GM20431 (cell line): ENCODE results near the gene PPP1R12A.
"Not testable (repeated sequence)": the region's sequence is repeated elsewhere in the genome, so short reads cannot be mapped to it uniquely, and the experiment has no call there.

Source experiments
- in situ Hi-C: fragments of 300-500 bp; cut with MseI, MboI; formaldehyde crosslinking; loops from one replicate; pipeline ENCODE4 v1.15.0; 2020; ENCODE audit warnings: low sequenced_read_pairs; ENCODE audit not compliant: unreplicated experiment

The PPP1R12A gene

DNA sequence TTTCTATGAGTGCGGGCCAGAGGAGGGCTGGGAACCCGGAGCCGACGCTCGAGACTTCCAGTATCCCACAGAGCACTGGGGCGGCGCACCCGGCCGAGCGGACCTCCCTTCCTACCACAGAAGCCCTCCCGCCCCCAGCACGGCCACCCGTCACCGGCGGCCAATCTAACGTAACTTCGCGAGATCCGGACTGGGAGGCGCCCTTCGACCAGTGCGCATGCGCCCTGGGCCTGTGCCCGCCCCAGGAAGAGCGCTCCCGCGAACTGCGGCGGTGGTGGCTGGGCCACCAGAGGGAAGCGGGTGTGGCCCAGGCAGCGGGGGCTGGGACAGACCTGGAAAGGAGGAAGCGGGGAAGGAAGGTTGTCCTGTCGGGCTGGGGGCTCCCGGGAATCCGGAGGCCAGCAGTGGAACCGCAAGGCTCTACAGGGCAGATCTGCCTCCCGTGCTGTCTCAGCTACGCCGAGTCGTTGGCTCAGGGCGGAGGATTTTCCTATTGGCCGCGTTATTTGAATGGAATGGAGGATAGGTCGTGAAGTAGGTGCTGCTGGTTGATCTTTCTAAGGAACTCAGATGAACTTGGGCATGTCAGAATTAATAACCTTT is at the start of gene PPP1R12A:
TSS of gene PPP1R12A (minus strand) at position 77 of the 603 bp plus-strand sequence. CDS start 166 bp downstream, outside the sequence.
- in situ Hi-C loops, result no loop called here

DNA sequence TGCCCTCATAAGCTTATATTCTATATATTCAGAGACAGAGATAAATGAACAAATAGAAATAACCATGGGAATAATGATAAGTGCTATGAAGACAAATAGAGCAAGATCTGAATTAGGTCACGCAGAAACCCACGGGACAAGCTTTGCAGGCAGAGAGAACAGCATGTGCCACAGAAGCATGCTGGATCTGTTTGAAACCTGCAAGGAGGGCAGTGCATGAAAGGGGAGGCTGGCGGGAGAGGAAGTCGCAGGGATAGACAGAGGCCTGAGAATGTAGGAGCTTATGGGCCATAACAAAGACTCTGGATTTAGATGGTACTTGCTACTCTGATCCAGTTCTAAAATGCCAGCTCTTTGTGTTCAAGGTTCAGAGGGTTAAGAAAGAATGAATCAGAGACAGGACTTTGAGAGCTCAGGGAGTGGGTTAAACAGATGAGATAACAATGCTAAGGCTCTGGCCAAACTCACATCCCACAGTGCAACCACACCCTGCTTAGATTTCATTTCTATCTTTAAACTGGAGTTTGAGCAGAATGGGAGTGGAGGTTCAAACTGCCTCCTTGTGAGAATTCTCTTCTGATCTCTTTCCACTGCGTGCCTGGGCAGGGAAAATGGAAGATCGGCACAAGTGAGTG is 49.2 kb upstream of the PPP1R12A start:
- in situ Hi-C loops, result no loop called here

DNA sequence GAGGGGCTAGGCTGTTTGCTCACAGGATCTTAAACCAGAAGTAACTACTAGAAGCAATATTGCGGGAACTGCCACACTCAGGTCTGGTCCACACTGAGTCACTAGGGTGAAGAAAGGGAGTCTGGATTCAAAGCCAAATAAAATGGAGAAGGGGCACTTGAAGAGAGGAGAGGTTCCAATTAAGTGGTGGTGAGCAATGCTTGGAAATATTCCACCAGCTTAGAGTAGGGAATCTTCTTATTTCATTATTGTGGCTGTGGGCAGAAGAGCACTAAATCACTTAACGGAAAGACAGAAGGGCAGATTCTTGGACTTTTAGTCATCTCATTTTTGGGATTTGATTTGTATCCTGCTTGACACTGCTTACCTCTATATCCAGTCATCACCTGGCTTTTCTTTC is 48.6 kb upstream of the PPP1R12A start:
- in situ Hi-C loops, result no loop called here

DNA sequence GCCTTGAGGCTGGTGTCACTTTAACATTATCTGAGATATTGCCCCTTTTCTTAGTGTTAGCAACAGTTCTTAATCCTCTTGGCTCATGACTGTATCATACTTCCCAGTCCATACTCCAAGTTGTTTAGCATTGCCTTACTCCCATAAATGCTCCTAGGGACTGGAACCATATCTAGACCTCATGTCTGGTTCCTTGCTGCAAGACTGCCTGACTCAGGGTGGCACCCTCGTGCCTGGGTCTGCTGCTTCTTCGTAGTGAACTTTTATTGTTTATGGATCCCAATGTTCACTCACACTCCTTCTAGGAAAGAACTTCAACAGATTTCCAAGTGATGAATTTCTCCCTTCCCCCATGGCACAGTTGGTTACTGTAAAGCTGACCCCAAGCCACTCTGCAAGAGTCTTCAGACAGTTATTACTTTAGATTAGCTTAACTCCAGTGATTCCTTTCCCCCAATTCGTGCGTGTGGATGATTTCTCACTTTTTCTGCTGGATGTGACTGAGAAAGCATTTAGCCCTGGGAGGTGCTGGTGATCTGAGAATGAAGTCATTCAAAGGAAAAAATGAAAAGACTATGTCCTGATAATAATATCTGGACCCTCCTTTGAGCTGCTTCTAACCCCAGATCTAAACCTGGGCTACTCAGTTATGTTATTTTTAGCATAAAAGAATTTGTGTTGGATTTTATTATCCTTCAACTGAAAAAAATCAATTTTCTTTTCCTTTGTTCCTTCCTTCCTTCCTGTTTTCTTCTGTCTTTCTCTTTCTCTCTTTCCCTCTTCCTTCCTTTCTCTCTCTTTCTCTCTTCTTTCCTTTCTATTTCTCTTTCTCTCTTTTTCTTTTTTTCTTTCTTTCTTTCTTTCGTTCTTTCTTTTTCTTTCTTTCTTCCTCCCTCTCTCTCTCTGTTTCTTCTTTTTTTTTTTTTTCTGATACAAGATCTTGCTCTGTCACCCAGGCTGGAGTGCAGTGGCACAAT is 47.5 kb upstream of the PPP1R12A start:
- in situ Hi-C loops, result no loop called here

DNA sequence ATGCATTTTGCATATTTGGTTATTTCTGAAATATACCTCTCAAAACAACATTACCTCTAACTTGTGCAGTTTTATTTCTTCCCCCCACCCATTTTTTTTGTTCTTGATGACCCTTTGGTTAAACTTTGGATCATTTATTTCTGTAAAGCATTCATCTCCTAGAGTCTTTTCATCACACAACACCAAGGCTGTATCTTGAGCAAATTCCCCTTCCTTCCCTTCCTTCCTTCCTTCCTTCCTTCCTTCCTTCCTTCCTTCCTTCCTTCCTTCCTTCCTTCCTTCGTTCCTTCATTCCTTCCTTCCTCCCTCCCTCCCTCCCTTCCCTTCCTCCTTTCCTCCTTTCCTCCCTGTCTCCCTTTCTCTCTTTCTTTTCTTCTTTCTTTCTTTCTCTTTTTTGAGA is 43.8 kb upstream of the PPP1R12A start:
- in situ Hi-C loops, result no loop called here

DNA sequence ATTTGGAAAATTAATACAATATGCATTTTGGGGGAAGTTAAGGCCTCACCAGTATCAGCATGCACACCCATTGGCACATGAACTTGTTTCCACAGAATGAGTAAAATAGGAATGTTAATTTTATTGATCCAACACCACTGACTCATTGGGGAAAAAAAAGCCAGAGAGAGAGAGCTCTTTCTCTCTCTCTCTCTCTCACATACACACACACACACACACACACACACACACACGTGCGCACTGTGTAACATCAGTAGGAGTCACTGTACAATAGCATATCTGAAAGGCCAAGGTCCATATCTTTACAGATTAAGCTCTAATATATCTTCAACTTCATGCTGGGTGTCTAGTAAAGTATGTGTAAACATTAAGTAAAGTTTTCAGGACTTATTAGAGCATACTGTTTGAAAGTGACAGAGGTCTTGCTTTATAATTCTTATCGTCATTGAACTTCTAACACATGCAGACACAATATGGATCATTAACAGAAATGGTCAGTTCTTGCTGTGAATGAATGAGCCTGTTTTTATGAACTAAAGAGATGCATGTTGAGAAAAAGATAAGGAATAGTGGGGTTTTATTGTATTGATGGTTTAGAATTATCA is 43.1 kb upstream of the PPP1R12A start:
- in situ Hi-C loops, result not testable (repeated sequence)

DNA sequence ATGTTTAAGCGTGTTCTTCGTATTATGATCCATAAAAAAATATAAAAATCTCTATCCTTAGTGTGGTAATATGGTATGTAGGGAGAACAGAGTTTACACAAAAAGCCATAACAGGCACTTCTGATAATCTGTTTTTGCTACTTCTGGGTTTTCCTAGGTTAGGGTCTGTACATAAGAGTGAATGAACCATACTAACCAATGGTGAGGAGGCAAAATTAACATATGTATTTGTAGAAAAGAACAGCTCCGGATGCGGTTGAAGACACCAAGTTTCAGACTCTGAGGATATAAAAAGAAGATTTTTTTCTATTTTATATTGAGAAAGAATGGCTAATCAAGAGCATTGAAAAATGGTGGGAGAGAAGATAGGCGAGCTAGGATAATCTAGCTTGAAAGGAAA is 40.2 kb upstream of the PPP1R12A start:
- in situ Hi-C loops, result no loop called here

DNA sequence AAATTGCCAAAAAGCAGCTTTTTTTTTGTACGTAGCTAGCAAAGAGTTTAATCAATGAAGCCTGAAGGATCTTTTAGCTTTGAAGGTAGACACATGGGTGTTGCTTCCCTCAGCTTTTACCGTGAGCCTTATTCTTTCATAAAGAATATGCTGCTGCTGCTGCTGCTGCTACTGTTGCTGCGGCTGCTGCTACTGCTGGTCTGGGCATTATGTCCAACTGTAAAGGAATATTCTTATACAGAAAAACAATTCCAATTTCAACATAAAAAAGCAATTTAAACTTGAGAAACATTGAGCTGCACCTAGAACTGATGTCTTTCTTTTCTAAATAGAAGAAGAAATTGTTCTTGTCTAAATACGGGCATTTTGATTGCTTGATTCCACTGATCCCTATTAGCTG is 38.9 kb upstream of the PPP1R12A start:
- in situ Hi-C loops, result no loop called here

DNA sequence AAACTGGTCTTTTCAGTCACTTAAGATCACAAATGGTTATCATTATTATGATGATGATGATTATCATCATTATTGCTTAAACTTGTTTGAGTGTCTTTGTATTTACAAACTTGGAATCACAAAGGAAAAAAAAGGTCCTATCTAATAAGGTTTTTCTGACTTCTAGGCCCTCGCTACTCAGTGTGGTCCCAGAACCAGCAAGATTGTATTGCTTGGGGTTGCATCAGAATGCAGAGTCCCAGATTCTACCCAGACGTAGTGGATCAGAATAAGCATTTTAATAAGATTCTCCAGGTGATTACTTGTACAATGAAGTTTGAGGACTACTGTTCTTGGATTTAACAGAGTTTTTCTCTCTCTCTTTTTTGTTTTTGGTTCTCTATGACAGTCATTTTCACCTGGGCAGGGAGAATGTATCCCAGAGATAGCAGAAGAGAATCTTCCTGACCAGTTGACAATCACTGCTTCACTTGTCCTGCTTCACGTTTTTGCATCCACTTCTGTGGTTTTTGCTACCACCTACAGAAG is 29.3 kb upstream of the PPP1R12A start:
- in situ Hi-C loops, result no loop called here

DNA sequence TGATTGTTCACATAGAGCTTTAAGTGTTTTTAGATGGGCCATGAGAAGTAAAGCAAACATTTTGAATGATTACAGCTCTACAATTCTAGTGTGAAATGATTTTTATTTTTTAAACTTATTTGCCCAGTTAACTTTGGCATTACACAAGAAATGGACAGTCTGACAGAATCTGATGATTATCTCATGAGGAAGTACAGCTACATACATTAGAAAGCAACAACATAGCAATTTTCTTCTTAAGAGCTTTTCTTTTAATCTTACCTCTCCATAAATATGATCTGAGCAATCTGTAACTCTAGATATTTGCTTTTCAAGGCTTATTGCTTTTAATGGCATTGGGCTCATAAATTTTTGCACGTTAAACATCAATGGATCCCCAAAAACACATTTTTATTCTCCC is 26.5 kb upstream of the PPP1R12A start:
- in situ Hi-C loops, result no loop called here

DNA sequence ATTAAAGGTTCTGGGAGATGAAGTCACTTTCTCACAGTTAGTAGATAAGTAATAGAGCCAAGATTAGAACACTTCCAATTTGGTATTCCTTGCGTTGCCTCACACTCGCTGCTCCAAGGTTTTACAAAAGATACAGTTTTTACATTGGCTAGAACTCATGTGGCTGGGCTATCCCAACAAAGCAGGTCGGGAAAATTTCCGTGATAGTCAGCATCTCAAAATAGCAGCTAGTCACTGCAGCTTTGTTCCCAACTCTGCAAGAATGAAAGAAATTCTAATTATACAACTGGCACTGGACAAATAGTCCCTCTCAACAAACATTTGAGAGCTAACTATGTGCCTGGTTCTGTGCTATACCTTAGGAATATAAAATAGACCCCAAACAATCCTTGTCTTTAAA is 24.6 kb upstream of the PPP1R12A start:
- in situ Hi-C loops, result no loop called here

DNA sequence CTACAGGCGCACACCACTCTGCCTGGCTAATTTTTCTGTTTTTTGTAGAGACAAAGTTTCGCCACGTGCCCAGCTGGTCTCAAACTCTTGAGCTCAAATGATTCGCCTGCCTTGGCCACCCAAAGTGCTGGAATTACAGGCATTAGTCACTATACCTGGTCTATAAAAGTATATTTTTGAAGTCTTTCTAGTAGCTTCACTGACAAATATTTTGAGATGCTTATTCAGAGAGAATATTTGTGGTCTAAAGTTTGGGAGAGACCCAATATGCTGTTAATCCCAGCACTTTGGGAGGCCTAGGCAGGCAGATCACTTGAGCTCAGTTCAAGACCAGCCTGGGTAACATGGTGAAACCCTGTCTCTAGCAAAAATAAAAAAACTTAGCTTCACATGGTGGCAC is 22.0 kb upstream of the PPP1R12A start:
- in situ Hi-C loops, result no loop called here

DNA sequence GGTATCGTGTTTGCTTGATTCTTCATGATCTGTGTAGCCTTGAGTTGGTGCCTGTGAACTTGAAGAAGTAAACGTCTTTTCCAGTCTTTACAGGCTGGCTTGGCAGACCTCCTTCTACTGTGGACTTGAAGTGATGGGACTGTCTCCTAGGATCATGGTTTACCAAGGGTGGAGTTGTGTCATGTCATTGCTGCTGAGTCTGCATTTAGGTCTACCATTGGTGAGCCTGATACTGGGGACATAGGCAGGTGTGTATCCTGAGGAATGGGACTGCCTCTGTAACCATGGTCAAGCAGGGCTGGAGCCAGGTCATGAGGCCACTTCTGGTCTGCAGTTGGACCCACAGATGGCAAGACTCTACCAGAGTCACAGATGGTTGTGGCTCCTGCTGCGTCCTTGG is 20.7 kb upstream of the PPP1R12A start:
- in situ Hi-C loops, result no loop called here

DNA sequence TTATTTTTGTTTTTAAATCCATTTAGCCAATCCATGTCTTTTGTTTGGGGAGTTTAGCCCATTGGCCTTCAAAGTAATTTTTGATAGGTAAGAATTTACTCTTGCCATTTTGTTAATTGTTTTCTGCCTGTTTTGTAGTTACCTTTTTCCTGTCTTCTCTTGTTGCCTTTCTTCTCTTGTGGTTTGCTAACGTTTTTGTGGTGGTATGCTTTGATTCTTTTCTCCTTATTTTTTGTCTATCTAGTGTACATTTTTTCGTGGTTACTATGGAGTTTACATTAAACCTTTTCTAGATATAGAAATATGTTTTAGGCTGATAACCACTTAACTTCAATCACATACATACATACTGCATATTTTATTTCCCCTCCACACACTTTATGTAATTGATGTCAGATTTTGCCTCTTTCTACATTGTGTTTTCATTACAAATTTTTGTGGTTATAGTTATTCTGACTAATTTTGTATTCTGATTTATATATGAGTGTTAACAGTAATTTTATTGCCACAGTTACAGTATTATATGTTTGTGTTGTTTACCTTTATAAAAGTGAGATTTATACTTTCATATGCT is 19.2 kb upstream of the PPP1R12A start:
- in situ Hi-C loops, result no loop called here

DNA sequence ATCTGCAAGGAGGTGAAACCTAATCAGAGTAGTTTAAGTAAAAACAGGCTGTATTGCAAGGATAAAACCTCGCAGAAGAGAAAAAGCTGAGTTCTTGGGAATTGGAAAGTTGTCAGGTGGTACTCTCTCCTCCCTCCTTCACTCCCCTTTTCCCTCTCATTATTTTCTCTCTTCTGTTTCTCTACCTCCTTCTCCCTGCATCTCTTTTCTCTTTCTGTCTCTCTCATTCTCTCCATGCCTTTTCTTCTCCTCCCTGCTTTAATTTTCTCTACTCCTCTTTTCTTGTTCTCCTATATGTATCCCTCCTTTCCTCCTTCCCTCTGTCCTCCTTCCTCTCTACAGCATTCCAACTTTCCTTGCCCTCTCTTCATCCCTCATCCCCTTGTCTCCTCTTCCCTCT is 14.2 kb upstream of the PPP1R12A start:
- in situ Hi-C loops, result no loop called here

DNA sequence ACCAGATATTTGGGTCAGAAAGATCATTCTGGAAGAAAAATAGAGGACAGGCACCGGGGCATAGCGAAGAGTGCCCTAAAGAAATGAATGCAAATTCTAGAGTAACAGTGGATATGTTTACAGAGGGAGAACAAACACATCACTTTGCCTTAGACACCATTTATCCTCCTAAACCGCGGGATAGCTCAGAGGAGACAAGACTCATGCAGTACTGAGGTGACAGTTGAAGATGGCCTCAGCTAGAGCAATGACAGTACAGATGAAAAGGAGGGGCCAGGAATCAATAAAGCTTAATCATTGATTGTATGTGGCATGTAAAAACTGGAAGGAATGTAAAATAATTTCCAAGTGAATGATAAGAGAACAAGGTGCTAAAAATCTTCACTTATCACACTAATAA is 10.5 kb upstream of the PPP1R12A start:
- in situ Hi-C loops, result no loop called here

DNA sequence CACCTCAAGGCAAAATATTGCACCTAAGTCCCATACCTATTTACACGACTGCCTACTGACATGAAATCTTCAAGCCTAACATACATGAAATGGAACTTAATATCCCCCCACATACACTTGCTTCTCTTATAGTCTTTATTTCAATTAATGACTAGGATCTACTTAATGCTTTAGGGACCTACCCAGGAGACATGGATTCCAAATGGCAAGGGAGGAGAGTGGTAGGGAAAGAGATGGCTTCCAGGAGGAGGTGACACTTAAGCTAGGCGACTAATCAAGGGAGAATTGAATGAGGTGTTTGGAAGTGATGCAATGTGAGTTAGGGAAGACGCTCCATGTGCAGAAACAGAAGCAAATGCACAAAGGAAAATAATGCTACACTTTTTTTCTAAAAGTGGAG is 9.7 kb upstream of the PPP1R12A start:
- in situ Hi-C loops, result no loop called here

DNA sequence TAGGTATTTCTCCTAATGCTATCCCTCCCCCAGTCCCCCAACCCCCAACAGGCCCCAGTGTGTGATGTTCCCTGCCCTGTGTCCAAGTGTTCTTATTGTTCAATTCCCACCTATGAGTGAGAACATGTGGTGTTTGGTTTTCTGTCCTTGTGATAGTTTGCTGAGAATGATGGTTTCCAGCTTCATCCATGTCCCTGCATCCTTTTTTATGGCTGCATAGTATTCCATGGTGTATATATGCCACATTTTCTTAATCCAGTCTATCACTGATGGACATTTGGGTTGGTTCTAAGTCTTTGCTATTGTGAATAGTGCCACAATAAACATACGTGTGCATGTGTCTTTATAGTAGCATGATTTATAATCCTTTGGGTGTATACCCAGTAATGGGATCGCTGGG is 7.9 kb upstream of the PPP1R12A start:
- in situ Hi-C loops, result not testable (repeated sequence)

DNA sequence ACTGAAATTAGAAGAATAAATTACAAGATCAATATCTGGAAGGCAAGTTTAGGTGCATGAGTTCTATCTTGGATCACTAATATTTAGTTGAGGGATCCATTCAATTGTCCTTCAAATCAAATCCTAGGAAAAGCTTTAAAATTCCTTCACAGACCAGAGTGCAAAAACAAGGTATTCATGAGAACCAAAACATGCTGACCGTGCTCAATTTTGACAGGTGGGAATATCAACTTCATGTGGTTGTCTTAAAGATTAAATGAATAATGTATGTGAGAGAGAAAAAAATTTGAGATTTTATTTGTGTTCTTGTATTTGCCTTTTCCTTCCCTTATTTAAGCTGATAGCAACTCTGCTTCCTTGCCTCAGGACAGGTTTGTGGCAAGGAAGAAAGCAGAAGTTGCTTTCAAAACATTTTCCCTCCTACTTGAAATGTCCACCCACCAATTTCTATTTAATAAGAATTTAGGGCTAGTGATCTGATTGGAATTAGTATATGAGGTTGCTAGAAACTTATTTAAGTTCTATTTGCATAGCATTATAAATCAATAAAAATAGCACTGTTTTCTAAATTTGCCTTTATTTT is 4.9 kb upstream of the PPP1R12A start:
- in situ Hi-C loops, result no loop called here

DNA sequence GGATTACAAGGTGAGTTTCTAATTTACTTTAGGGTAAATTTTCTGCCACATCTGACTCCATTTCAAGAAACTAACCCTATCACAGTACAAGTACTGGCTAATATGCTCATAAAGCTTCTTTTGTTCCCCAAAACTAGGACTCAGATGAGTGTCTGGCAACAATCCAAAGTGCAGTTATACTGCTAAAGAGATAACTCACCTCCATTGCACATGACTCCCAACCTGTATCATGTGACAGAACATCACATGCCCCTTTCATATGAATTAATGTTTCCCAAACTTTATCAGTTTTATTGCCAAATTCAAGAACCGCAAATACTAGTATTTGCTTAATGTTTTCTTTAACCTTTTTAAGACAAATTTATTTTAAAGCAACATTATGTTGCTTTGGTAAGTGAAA is 3.9 kb upstream of the PPP1R12A start:
- in situ Hi-C loops, result no loop called here
